ENCODE measurements around the gene ALMS1. TPM values are rescaled to one million over a fixed set of nuclear protein-coding genes. Genes with fewer than 3 reads are reported as not detected.
"Not testable (repeated sequence)": the region's sequence is repeated elsewhere in the genome, so short reads cannot be mapped to it uniquely, and the experiment has no call there.

ALMS1 gene
- total and polyA plus RNA-seq, 2 of the 4 experiments (the other 2 are of a cell fraction): 20.8 to 52.8 TPM

DNA sequence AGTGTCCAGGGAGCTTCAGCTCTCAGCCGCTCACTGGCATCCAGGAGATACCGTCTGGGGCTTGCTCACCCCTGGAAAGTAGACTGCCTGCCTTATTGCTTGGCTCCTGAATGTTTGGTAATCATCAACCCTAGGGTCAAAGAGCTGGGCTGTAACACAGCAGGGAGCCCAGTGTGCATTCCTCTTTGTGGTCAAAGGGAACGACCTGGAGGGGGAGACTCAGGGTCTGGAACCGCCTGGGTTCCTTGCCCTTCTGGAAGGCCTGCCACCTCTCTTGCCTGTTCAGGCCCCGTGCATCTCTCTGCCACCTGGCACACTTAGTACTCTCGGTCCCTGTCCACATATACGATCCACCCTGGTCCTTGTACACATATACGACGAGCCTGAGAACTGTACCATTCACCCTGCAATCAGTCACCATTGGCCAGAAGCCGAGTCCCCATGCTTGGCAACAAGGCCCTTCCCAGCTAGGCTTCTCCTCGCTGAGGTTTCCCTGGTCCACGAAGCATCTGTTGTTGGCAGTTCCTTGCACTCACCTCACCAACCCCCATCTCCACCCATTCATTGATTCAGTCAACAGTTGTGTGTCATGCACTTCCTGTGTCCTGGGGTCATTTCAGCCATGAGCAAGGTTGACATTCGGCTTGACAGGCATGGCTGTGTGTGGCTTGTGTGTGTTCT, 256.8 kb downstream of the ALMS1 start, which contains the start of gene NAT8:
Gene NAT8 (minus strand): TSS at position 85 of the 681 bp plus-strand sequence. CDS start 794 bp downstream, outside the sequence.
- in situ Hi-C loops (cut with MboI; ENCODE audit: low sequenced_read_pairs): no loop called here
- POLR2A ChIA-PET (ENCODE audit: unreplicated experiment): no interaction called here

DNA sequence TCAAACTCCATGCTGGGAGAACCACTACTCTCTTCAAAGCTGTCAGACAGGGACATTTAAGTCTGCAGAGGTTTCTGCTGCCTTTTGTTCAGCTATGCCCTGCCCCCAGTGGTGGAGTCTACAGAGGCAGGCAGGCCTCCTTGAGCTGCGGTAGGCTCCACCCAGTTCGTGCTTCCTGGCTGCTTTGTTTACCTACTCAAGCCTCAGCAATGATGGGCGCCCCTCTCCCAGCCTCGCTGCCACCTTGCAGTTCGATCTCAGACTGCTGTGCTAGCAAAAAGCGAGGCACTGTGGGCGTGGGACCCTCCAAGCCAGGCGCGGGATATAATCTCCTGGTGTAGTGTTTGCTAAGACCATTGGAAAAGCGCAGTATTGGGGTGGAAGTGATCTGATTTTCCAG, 262.1 kb downstream of the ALMS1 start:
- POLR2A ChIA-PET (ENCODE audit: unreplicated experiment); H2BK20ac ChIP-seq (ENCODE audit: low read depth, low read length); H4K91ac ChIP-seq (ENCODE audit: insufficient read depth, low read depth, low read length); H3K4me3 ChIP-seq (ENCODE audit: insufficient read depth, low read depth, low read length); H3K27me3 ChIP-seq (ENCODE audit: control insufficient read depth, insufficient read depth, low read length); H3K4me1 ChIP-seq (ENCODE audit: control insufficient read depth, insufficient read depth, low read length); H3K4ac ChIP-seq (ENCODE audit: low read depth, low read length); H2AFZ ChIP-seq (replicated peaks; ENCODE audit: low read length, poor library complexity); H3K23ac ChIP-seq (ENCODE audit: low read depth, low read length); H3K9ac ChIP-seq (ENCODE audit: low read depth, low read length); H2AK9ac ChIP-seq (replicated peaks; ENCODE audit: low read depth, low read length, poor library complexity); in situ Hi-C loops (cut with MboI; ENCODE audit: low sequenced_read_pairs); CTCF ChIA-PET; H3K4me2 ChIP-seq (ENCODE audit: low read depth, low read length); H3K18ac ChIP-seq (ENCODE audit: low read depth, low read length); dilution Hi-C loops (cut with HindIII; ENCODE audit: low sequenced_read_pairs, unreplicated experiment); H2BK5ac ChIP-seq (ENCODE audit: low read depth, low read length, poor library complexity, severe bottlenecking); H3K56ac ChIP-seq (ENCODE audit: extremely low read depth, insufficient read depth, low read length); BruUV-seq (replicated peaks); H4K5ac ChIP-seq (ENCODE audit: low read depth, low read length); ATAC-seq (ENCODE audit: low read depth); H3K9me3 ChIP-seq (ENCODE audit: control insufficient read depth, insufficient read depth, low read length); intact Hi-C loops (cut with micrococcal nuclease); H3K79me1 ChIP-seq (ENCODE audit: low read depth in 1 of 2, low read length in 2 of 2); H3K9me1 ChIP-seq (ENCODE audit: insufficient read depth, low read length); H2BK120ac ChIP-seq (ENCODE audit: low read depth, low read length); H4K20me1 ChIP-seq (ENCODE audit: insufficient read depth, low read length); H2BK15ac ChIP-seq (ENCODE audit: low read depth, low read length); DNase-seq; H3K14ac ChIP-seq (replicated peaks; ENCODE audit: low read depth, low read length); H3K36me3 ChIP-seq (ENCODE audit: control insufficient read depth, insufficient read depth, low read length); H2AK5ac ChIP-seq (ENCODE audit: low read depth, low read length); H3K27ac ChIP-seq (ENCODE audit: insufficient read depth, low read length); H4K8ac ChIP-seq (ENCODE audit: low read depth in 2 of 2, low read length in 2 of 2): not testable (repeated sequence)
- WGBS, 2 experiments (ENCODE audit: extremely low coverage in 2 of 2, insufficient read length in 1 of 2): no CpG with 5 or more reads among the region's 10 CpGs

More for the DNA sequence above, 256.8 kb downstream of the ALMS1 start, which contains the start of gene NAT8:
- H3K4me1 ChIP-seq (ENCODE audit: control insufficient read depth, insufficient read depth, low read length): no peaks in the 10 kb centered on the region
- H3K4me2 ChIP-seq (ENCODE audit: low read depth, low read length): no peak within 1 kb of the TSS
- no peak within 1 kb of the TSS for H2BK20ac ChIP-seq (ENCODE audit: low read depth, low read length)
- H2AFZ ChIP-seq (replicated peaks; ENCODE audit: low read length, poor library complexity): no peak within 1 kb of the TSS
- no peak within 1 kb of the TSS for H3K56ac ChIP-seq (ENCODE audit: extremely low read depth, insufficient read depth, low read length)
- ATAC-seq (ENCODE audit: low read depth) (no peak), DNase-seq (no peak)
- no peak within 1 kb of the TSS for H4K91ac ChIP-seq (ENCODE audit: insufficient read depth, low read depth, low read length)
- intact Hi-C loops (cut with micrococcal nuclease): no loop called here
- H2BK5ac ChIP-seq (ENCODE audit: low read depth, low read length, poor library complexity, severe bottlenecking): no peak within 1 kb of the TSS
- no peaks in the 10 kb centered on the region for H3K36me3 ChIP-seq (ENCODE audit: control insufficient read depth, insufficient read depth, low read length)
- no peak within 1 kb of the TSS for H2BK15ac ChIP-seq (ENCODE audit: low read depth, low read length)
- no peaks in the 10 kb centered on the region for H3K9me1 ChIP-seq (ENCODE audit: insufficient read depth, low read length)
- no peak within 1 kb of the TSS for H3K4ac ChIP-seq (ENCODE audit: low read depth, low read length)
- no peak within 1 kb of the TSS for H2AK9ac ChIP-seq (replicated peaks; ENCODE audit: low read depth, low read length, poor library complexity)
- no peaks in the 10 kb centered on the region for H4K20me1 ChIP-seq (ENCODE audit: insufficient read depth, low read length)
- H3K23ac ChIP-seq (ENCODE audit: low read depth, low read length): no peak within 1 kb of the TSS
- no peak within 1 kb of the TSS for H3K9ac ChIP-seq (ENCODE audit: low read depth, low read length)
- H3K18ac ChIP-seq (ENCODE audit: low read depth, low read length): no peak within 1 kb of the TSS
- H4K8ac ChIP-seq (ENCODE audit: low read depth in 2 of 2, low read length in 2 of 2): no peak within 1 kb of the TSS
- no TSS peak for BruUV-seq (replicated peaks)
- H3K27ac ChIP-seq (ENCODE audit: insufficient read depth, low read length): no peak within 1 kb of the TSS
- no peaks in the 10 kb centered on the region for H3K79me1 ChIP-seq (ENCODE audit: low read depth in 1 of 2, low read length in 2 of 2)
- CTCF ChIA-PET: no interaction called here
- WGBS, 2 experiments (ENCODE audit: extremely low coverage in 2 of 2, insufficient read length in 1 of 2): 62% methylated on average over 10 of the region's 13 CpGs; no CpG with 5 or more reads in 1 of the 2 experiments
- no peak within 1 kb of the TSS for H4K5ac ChIP-seq (ENCODE audit: low read depth, low read length)
- H3K27me3 ChIP-seq (ENCODE audit: control insufficient read depth, insufficient read depth, low read length): peaks cover 8% of the 10 kb centered on the region; the same call in 1 of the 2 replicates
- H2AK5ac ChIP-seq (ENCODE audit: low read depth, low read length): no peak within 1 kb of the TSS
- H3K4me3 ChIP-seq (ENCODE audit: insufficient read depth, low read depth, low read length): no peak within 1 kb of the TSS
- no peaks in the 10 kb centered on the region for H3K9me3 ChIP-seq (ENCODE audit: control insufficient read depth, insufficient read depth, low read length)
- no peak for TF ChIP-seq RCOR1 (IDR thresholded peaks at IDR 0.05; ENCODE audit: insufficient replicate concordance, low read length)
- TF ChIP-seq NFE2L2 (IDR thresholded peaks at IDR 0.05; ENCODE audit: low read depth, low read length): no peak
- TF ChIP-seq RFX5 (IDR thresholded peaks at IDR 0.05; ENCODE audit: low read depth, low read length): no peak
- TF ChIP-seq SMC3 (IDR thresholded peaks at IDR 0.05; ENCODE audit: low read depth, low read length): no peak
- TF ChIP-seq, protein P1, sequence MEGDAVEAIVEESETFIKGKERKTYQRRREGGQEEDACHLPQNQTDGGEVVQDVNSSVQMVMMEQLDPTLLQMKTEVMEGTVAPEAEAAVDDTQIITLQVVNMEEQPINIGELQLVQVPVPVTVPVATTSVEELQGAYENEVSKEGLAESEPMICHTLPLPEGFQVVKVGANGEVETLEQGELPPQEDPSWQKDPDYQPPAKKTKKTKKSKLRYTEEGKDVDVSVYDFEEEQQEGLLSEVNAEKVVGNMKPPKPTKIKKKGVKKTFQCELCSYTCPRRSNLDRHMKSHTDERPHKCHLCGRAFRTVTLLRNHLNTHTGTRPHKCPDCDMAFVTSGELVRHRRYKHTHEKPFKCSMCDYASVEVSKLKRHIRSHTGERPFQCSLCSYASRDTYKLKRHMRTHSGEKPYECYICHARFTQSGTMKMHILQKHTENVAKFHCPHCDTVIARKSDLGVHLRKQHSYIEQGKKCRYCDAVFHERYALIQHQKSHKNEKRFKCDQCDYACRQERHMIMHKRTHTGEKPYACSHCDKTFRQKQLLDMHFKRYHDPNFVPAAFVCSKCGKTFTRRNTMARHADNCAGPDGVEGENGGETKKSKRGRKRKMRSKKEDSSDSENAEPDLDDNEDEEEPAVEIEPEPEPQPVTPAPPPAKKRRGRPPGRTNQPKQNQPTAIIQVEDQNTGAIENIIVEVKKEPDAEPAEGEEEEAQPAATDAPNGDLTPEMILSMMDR (conservative IDR thresholded peaks at IDR 0.05; ENCODE audit: low read depth, low read length): no peak
- TF ChIP-seq FOS (IDR thresholded peaks at IDR 0.05; ENCODE audit: low read depth, low read length): no peak
- no peak within 1 kb of the TSS for H2BK120ac ChIP-seq (ENCODE audit: low read depth, low read length)
- H3K14ac ChIP-seq (replicated peaks; ENCODE audit: low read depth, low read length): no peak within 1 kb of the TSS
- dilution Hi-C loops (cut with HindIII; ENCODE audit: low sequenced_read_pairs, unreplicated experiment): no loop called here

Data from IMR-90 (cell line).